ENCODE data around the gene WBP1L.

Gene WBP1L

GRCh38 chr10:102801978-102802377 lies 58.2 kb downstream of the WBP1L start:
- Histone ChIP-seq H3K27me3 (ENCODE audit: control insufficient read depth, low read length) (no peaks in the 10 kb centered on the region), H3K4me2 (ENCODE audit: low read length) (no peak overlapping the region), H4K20me1 (ENCODE audit: control insufficient read depth, insufficient read depth, low read depth, low read length) (peaks cover 4% of the 10 kb centered on the region; the same call in 1 of the 2 replicates), H3F3A (ENCODE audit: control insufficient read depth, insufficient read depth) (peaks cover 3% of the 10 kb centered on the region; the same call in 1 of the 2 replicates), H3K4me3 (ENCODE audit: low read length) (no peak overlapping the region), H3K9me3 (ENCODE audit: control insufficient read depth, insufficient read depth, low read length) (no peaks in the 10 kb centered on the region), H3K27ac (ENCODE audit: low read depth, low read length) (no peak overlapping the region), H3K4me1 (ENCODE audit: control insufficient read depth, low read length) (peaks cover 17% of the 10 kb centered on the region), H3K9me2 (replicated peaks; ENCODE audit: control insufficient read depth, low read length) (no peaks in the 10 kb centered on the region), H3K36me3 (ENCODE audit: control insufficient read depth, low read length) (peaks cover 21% of the 10 kb centered on the region), H3K79me2 (ENCODE audit: control insufficient read depth, low read length) (no peaks in the 10 kb centered on the region)
- TF ChIP-seq CTCF (IDR thresholded peaks at IDR 0.05; ENCODE audit: low read depth, low read length, poor library complexity, severe bottlenecking) (no peak), EZH2phosphoT487 (IDR thresholded peaks at IDR 0.05; ENCODE audit: borderline replicate concordance, low read length) (no peak)

DNA sequence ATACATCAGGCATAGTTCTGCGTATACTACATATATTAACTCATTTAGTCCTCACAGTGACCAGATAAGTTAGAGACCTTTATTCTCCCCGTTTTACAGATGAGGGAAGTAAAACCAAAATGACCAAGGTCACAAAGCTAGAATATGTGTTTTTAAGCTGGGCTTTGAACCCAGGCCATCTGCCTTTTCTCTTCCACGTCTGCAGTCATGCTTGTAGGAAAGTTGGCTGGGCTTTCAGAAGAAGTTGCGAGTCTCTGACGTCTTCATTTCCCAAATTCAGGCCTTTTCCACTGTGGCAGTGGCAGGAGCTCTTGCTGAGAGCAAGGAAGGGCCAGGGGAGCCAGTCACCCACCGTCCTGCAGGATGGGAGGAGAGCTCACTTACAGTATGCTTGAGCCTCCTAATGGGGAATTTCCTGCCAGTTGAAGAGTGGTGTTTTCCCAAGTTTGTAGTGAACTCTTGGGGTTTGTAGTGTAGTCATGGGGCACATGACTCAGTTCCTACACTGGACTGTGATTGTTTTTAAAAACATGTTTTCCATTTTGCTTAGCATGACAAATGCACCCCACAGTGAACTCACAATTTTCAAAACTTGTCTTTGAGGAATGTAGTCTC lies 59.3 kb downstream of the WBP1L start:
- no peak overlapping the region for H3K4me2 ChIP-seq (ENCODE audit: low read length)
- peaks cover 18% of the 10 kb centered on the region for H3K36me3 ChIP-seq (ENCODE audit: control insufficient read depth, low read length)
- no peak overlapping the region for H3K27ac ChIP-seq (ENCODE audit: low read depth, low read length)

DNA sequence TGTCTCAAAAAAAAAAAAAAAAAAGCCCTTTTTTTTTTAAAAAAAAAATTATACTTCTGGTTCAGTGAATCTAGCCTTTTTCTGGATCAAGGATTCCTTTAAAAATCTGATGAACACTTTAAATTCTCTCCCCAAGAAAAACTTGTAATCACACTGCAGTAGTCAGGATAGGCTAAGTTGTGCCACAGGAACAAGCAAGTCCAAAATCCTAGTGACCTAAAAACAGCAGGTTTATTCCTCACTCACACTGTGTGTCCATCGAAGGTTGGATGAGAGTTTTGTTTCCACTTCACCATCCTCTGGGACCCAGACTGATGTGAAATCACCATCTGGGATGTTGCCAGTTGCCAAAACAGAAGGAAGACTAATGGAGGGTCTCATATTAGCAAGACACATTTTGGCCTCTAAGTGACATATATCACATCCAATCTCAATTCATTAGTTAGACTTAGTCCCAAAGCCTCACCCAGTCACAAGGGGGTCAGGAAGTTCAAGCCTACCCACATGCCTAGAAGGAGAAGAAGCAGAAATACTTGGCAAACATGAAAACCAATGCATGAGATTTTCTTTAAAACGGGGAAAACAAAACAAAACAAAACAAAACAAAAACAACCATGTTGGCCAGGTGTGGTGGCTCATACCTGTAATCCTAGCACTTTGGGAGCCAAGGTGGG lies 60.8 kb downstream of the WBP1L start:
- no peak overlapping the region for H3K4me2 ChIP-seq (ENCODE audit: low read length)
- peaks cover 17% of the 10 kb centered on the region for H3K4me1 ChIP-seq (ENCODE audit: control insufficient read depth, low read length)
- peaks cover 4% of the 10 kb centered on the region; the same call in 1 of the 2 replicates for H4K20me1 ChIP-seq (ENCODE audit: control insufficient read depth, insufficient read depth, low read depth, low read length)
- H3K4me3 ChIP-seq (ENCODE audit: low read length) = no peak overlapping the region
- no peaks in the 10 kb centered on the region for H3K9me2 ChIP-seq (replicated peaks; ENCODE audit: control insufficient read depth, low read length)
- no peaks in the 10 kb centered on the region for H3K27me3 ChIP-seq (ENCODE audit: control insufficient read depth, low read length)
- peaks cover 3% of the 10 kb centered on the region; the same call in 1 of the 2 replicates for H3F3A ChIP-seq (ENCODE audit: control insufficient read depth, insufficient read depth)
- no peaks in the 10 kb centered on the region for H3K79me2 ChIP-seq (ENCODE audit: control insufficient read depth, low read length)
- H3K9me3 ChIP-seq (ENCODE audit: control insufficient read depth, insufficient read depth, low read length) = no peaks in the 10 kb centered on the region
- no peak for TF ChIP-seq CTCF (IDR thresholded peaks at IDR 0.05; ENCODE audit: low read depth, low read length, poor library complexity, severe bottlenecking)
- TF ChIP-seq EZH2phosphoT487 (IDR thresholded peaks at IDR 0.05; ENCODE audit: borderline replicate concordance, low read length) = no peak
- peaks cover 13% of the 10 kb centered on the region for H3K36me3 ChIP-seq (ENCODE audit: control insufficient read depth, low read length)
- no peak overlapping the region for H3K27ac ChIP-seq (ENCODE audit: low read depth, low read length)

More for the DNA sequence above, 59.3 kb downstream of the WBP1L start:
- Histone ChIP-seq H3K4me3 (ENCODE audit: low read length) (no peak overlapping the region), H3F3A (ENCODE audit: control insufficient read depth, insufficient read depth) (peaks cover 3% of the 10 kb centered on the region; the same call in 1 of the 2 replicates), H3K4me1 (ENCODE audit: control insufficient read depth, low read length) (peaks cover 17% of the 10 kb centered on the region), H4K20me1 (ENCODE audit: control insufficient read depth, insufficient read depth, low read depth, low read length) (peaks cover 4% of the 10 kb centered on the region; the same call in 1 of the 2 replicates), H3K79me2 (ENCODE audit: control insufficient read depth, low read length) (no peaks in the 10 kb centered on the region), H3K9me3 (ENCODE audit: control insufficient read depth, insufficient read depth, low read length) (no peaks in the 10 kb centered on the region), H3K27me3 (ENCODE audit: control insufficient read depth, low read length) (no peaks in the 10 kb centered on the region), H3K9me2 (replicated peaks; ENCODE audit: control insufficient read depth, low read length) (no peaks in the 10 kb centered on the region)
- TF ChIP-seq CTCF (IDR thresholded peaks at IDR 0.05; ENCODE audit: low read depth, low read length, poor library complexity, severe bottlenecking) = no peak
- no peak for TF ChIP-seq EZH2phosphoT487 (IDR thresholded peaks at IDR 0.05; ENCODE audit: borderline replicate concordance, low read length)

All from DOHH2 (cell line).